ACC112 (cell line): ENCODE data around the gene PDE9A.

Experiments
- H2AFZ ChIP-seq: fragments of 200-600 bp; sonication (generic); one replicate; pipeline ENCODE4 v1.6.0; 2017; ENCODE audit warnings: antibody characterized with exemption, low read length; ENCODE audit not compliant: unreplicated experiment
- H3K27ac ChIP-seq: fragments of 200-600 bp; sonication (generic); 2 replicates; pipeline ENCODE4 v1.5.1; 2014; ENCODE audit warnings: low read depth, mild to moderate bottlenecking, antibody characterized with exemption, low read length, moderate library complexity
- H3K27me3 ChIP-seq: fragments of 200-600 bp; sonication (generic); 2 replicates; pipeline ENCODE4 v1.6.1; 2014; ENCODE audit warnings: mild to moderate bottlenecking, antibody characterized with exemption, low read length, moderate library complexity, mixed read lengths; ENCODE audit not compliant: insufficient read depth
- H3K36me3 ChIP-seq: fragments of 200-600 bp; sonication (generic); 2 replicates; pipeline ENCODE4 v1.6.1; 2016; ENCODE audit warnings: mild to moderate bottlenecking, antibody characterized with exemption, low read length, moderate library complexity, mixed read lengths; ENCODE audit not compliant: insufficient read depth
- H3K4me1 ChIP-seq: fragments of 200-600 bp; sonication (generic); one replicate; pipeline ENCODE4 v1.6.1; 2016; ENCODE audit warnings: low read length, mixed read lengths; ENCODE audit not compliant: insufficient read depth, unreplicated experiment, control insufficient read depth
- H3K4me3 ChIP-seq: fragments of 200-600 bp; sonication (generic); 2 replicates; pipeline ENCODE4 v1.5.1; 2014; ENCODE audit warnings: mild to moderate bottlenecking, low read depth, low read length
- H3K79me2 ChIP-seq: fragments of 200-600 bp; sonication (generic); one replicate; pipeline ENCODE4 v1.6.0; 2016; ENCODE audit warnings: low read length; ENCODE audit not compliant: control insufficient read depth, unreplicated experiment, insufficient read depth

PDE9A gene

GRCh38 chr21:42666023-42666747 is 12.8 kb downstream of the PDE9A start:
- Histone ChIP-seq H3K27me3 (peaks cover 15% of the 10 kb centered on the region; the same call in 1 of the 2 replicates), H3K79me2 (no peaks in the 10 kb centered on the region), H2AFZ (no peak overlapping the region), H3K27ac (no peak overlapping the region), H3K36me3 (no peaks in the 10 kb centered on the region), H3K4me1 (no peaks in the 10 kb centered on the region), H3K4me3 (no peak overlapping the region)

GRCh38 chr21:42666925-42667324 is 13.5 kb downstream of the PDE9A start:
- H3K27ac ChIP-seq = no peak overlapping the region
- H3K27me3 ChIP-seq = peaks cover 15% of the 10 kb centered on the region; the same call in 1 of the 2 replicates
- H3K4me3 ChIP-seq = no peak overlapping the region
- H3K36me3 ChIP-seq = no peaks in the 10 kb centered on the region
- no peaks in the 10 kb centered on the region for H3K79me2 ChIP-seq
- no peak overlapping the region for H2AFZ ChIP-seq
- no peaks in the 10 kb centered on the region for H3K4me1 ChIP-seq

- Histone ChIP-seq H3K27me3 (peaks cover 15% of the 10 kb centered on the region; the same call in 1 of the 2 replicates), H2AFZ (no peak overlapping the region), H3K36me3 (no peaks in the 10 kb centered on the region), H3K4me3 (no peak overlapping the region), H3K27ac (no peak overlapping the region), H3K79me2 (no peaks in the 10 kb centered on the region), H3K4me1 (peaks cover 6% of the 10 kb centered on the region)
Observed at GRCh38 chr21:42668298-42668992, 15.0 kb downstream of the PDE9A start.

- Histone ChIP-seq H3K79me2 (no peaks in the 10 kb centered on the region), H3K36me3 (no peaks in the 10 kb centered on the region), H2AFZ (no peak overlapping the region), H3K27me3 (peaks cover 15% of the 10 kb centered on the region; the same call in 1 of the 2 replicates), H3K27ac (no peak overlapping the region), H3K4me3 (no peak overlapping the region), H3K4me1 (peaks cover 6% of the 10 kb centered on the region)
Observed at GRCh38 chr21:42669041-42669440, 15.6 kb downstream of the PDE9A start.

GRCh38 chr21:42670058-42670880 is 16.8 kb downstream of the PDE9A start:
- Histone ChIP-seq H3K4me3 (no peak overlapping the region), H3K27me3 (peaks cover 15% of the 10 kb centered on the region; the same call in 1 of the 2 replicates), H2AFZ (no peak overlapping the region), H3K4me1 (peaks cover 14% of the 10 kb centered on the region), H3K79me2 (no peaks in the 10 kb centered on the region), H3K36me3 (no peaks in the 10 kb centered on the region), H3K27ac (no peak overlapping the region)

GRCh38 chr21:42670884-42671283 is 17.5 kb downstream of the PDE9A start:
- no peaks in the 10 kb centered on the region for H3K79me2 ChIP-seq
- H3K27me3 ChIP-seq = peaks cover 16% of the 10 kb centered on the region; the same call in 1 of the 2 replicates
- no peak overlapping the region for H2AFZ ChIP-seq
- H3K4me3 ChIP-seq = no peak overlapping the region
- H3K36me3 ChIP-seq = no peaks in the 10 kb centered on the region
- H3K27ac ChIP-seq = no peak overlapping the region
- H3K4me1 ChIP-seq = peaks cover 14% of the 10 kb centered on the region

GRCh38 chr21:42671778-42672593 is 18.6 kb downstream of the PDE9A start:
- Histone ChIP-seq H3K4me1 (peaks cover 14% of the 10 kb centered on the region), H3K79me2 (no peaks in the 10 kb centered on the region), H3K27me3 (peaks cover 23% of the 10 kb centered on the region; the same call in 1 of the 2 replicates), H3K27ac (no peak overlapping the region), H3K36me3 (no peaks in the 10 kb centered on the region), H3K4me3 (no peak overlapping the region), H2AFZ (no peak overlapping the region)

GRCh38 chr21:42672699-42673458 is 19.5 kb downstream of the PDE9A start:
- Histone ChIP-seq H3K27me3 (peaks cover 15% of the 10 kb centered on the region; the same call in 1 of the 2 replicates), H3K79me2 (no peaks in the 10 kb centered on the region)

GRCh38 chr21:42673633-42674328 is 20.4 kb downstream of the PDE9A start:
- Histone ChIP-seq H3K27ac (no peak overlapping the region), H3K36me3 (no peaks in the 10 kb centered on the region), H3K79me2 (no peaks in the 10 kb centered on the region), H3K27me3 (0 out of 2 replicates have a peak, but pooled peaks cover 8% of the 10 kb centered on the region), H2AFZ (no peak overlapping the region), H3K4me1 (peaks cover 24% of the 10 kb centered on the region), H3K4me3 (no peak overlapping the region)

More at GRCh38 chr21:42672699-42673458, 19.5 kb downstream of the PDE9A start:
- Histone ChIP-seq H3K36me3 (no peaks in the 10 kb centered on the region), H3K4me3 (no peak overlapping the region), H3K27ac (no peak overlapping the region), H3K4me1 (peaks cover 17% of the 10 kb centered on the region), H2AFZ (no peak overlapping the region)
